DMS114 treated with DMSO at 0.1 percent for 48 hours (cell line): ENCODE measurements around the gene SAT2.
"Not testable (repeated sequence)": the region's sequence is repeated elsewhere in the genome, so short reads cannot be mapped to it uniquely, and the experiment has no call there.

Experiments
- DNase-seq: peaks from one replicate; lab custom pipeline; 2025; ENCODE audit not compliant: unreplicated experiment; lab: John Stamatoyannopoulos, UW

Gene SAT2

GRCh38 chr17:7634384-7634783 lies 6.8 kb upstream of the SAT2 start:
- peak; percentile 35 for DNase-seq

GRCh38 chr17:7633093-7633492 lies 5.5 kb upstream of the SAT2 start:
- DNase-seq, result no peak

GRCh38 chr17:7632492-7632894 lies 4.9 kb upstream of the SAT2 start:
- DNase-seq, result peak; percentile 45

DNA sequence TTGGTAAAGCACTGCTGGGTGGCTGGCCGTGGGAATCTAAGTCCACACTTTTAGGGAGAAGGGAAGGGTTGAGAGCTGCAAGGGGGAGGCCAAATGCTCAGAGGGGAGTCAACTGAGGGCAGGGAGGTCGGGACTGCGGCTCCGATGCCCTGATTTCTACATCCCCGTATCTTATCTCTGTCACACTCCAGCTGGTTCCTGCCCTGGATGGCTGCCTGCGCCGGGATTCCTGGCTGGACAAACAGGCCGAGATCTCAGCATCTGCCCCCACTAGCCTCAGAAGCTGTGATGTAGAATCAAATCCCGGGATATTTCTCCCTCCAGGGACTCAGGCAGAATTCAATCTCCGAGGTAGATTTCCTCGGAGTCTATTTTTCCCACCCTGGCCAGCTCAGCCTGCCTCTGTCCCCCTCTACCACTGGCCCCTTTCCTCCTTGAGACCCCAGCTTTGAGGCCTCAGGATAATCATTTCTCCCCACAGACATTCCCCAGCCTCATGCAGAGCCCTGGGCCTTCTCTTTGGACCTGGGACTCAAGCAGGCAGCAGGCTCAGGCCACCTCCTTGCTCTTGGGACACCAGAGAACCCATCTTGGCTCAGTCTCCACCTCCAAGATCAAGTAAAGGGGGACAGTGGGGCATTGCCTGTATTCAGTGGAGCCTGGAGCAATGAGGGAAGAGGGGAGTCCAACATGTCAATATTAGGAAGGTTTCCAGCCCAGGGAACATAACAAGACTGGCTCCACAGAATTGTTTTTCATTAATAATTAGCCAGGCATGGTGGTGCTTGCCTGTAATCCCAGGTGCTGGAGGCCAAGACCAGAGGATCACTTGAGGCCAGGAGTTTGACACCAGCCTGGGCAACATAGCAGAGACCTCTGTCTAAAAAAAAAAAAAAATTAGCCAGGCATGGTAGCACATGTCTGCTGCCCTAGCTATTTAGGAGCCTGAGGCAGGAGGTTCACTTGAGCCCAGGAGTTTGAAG lies 4.1 kb upstream of the SAT2 start:
- DNase-seq, result no peak

DNA sequence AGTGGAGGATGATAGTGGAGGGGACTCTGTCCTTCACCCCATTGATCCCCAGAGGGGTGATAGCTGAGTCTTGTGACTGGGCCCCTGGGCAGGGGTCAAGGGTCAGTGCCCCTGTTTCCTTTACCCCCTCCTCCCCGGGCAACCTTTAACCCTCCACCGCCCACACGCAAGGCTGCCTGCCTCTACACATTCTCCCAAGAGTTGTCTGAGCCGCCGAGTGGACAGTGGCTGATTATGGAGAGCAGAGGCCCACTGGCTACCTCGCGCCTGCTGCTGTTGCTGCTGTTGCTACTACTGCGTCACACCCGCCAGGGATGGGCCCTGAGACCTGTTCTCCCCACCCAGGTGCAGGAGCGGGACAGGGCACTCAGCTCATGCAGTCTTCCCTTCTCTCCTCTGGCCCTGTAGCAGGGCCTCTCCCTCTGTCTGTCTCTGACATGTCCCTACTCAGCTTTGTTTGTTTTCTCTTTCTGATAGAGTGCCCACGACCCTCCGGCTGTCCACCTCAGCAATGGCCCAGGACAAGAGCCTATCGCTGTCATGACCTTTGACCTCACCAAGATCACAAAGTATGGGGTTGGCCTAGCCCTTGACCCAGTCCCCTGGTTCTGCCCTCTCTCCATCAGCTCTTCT lies 2.4 kb upstream of the SAT2 start, which contains the start of gene SHBG:
Gene SHBG, plus strand, starts transcription at position 197 of the 633 bp plus-strand sequence. Its CDS starts 38 bp downstream, at position 235.
- no peak for DNase-seq

- DNase-seq, result no peak
Observed at GRCh38 chr17:7626956-7627249, 718 bp downstream of the SAT2 start.

GRCh38 chr17:7626307-7626706 lies 1.3 kb downstream of the SAT2 start:
- DNase-seq, result no peak

- DNase-seq, result not testable (repeated sequence)
Observed at GRCh38 chr17:7625749-7626148, 1.9 kb downstream of the SAT2 start.

GRCh38 chr17:7623661-7624060 lies 4.0 kb downstream of the SAT2 start:
- DNase-seq, result no peak

DNA sequence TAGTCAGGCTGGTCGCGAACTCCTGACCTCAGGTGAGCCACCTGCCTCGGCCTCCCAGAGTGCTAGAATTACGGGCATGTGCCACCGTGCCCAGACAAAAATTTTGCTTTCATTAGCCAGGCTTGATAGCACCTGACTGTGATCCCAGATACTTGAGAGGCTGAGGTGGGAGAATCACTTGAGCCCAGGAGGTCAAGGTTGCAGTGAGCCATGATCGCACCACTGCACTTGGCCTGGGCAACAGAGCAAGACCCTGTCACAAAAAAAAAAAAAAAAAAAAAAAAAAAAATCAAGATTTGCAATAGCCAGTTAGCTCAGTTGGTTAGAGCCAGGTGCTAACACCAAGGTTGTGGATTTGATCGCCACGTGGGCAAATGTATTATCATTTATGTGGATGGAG lies 6.8 kb downstream of the SAT2 start:
- no peak for DNase-seq

DNA sequence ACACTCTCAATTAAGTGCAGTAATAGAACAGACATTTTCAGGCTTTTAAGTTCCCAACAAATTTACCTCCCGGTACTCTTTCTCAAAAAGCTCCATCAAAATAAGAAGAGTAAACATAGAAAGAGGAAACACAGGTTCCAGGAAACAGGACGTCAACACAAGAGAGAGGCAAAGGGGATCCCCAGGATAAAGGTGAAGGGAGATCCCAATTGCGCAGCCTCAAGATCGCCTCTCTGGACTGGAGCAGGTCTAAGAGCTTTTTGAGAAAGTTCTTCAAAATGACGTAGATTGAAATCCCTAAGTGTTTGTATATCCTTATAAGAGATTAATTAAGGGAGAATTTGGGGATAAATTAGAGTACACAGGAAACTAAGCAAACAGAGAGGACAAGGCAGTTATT lies 9.0 kb downstream of the SAT2 start:
- no peak for DNase-seq

DNA sequence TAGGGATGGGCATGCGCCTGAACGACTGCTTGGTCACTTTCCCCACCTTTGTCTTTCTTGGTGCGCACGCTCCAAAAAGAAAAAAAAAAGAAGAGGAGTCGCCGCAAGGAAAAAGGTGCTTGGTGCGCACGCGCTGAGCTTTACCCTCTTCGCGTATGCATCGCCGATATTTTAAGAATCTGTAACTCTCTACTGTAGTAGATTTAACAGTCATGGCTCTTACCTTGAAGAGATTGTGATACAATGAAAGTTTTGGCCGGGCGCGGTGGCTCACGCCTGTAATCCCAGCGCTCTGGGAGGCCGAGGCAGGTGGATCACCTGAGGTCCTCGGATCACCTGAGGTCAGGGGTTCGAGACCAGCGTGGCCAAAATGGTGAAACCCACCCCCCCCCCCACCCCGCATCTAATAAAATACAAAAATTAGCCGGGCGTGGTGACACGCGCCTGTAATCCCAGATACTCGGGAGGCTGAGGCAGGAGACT lies 12.3 kb downstream of the SAT2 start:
- no peak for DNase-seq

DNA sequence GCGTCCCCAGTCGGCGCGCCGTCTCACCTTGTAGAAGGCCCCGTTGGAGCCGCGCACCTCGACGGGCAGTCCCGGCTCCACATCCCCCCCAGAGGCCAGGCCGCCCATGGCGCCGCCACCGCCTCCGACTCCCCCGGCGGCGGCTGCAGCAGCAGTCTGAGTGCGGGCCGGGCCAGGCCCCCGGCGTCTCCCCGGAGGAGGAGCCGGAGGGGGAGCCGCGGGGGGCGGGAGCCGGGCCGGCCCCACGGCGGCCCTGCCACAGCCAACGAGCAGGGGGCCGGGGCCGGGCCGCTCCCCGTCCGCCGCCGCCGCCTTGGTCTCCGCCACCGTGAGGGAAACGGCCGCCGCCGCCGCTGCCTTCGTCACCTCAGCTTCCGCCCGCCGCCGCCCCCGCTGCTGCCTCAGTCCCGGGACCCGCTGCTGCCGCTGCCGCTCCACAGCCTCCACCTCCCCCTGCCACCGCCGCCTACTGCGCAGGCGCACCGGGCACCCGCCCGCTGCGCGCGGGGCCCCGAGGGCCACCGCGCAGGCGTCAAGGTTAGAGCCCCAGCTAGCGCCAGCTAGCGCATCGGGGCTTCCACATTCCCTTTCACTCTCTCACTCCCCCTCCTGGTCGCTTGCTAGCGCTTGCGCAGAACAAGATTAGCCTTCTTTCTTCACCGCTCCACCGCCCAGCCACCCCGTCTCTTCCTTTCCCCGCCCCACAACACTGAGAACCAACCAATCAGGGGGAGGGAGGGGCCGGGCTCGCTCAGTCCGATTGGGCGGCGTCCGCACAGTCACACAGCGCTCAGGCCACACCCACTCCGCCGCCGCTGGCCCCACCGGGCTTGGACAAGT lies 13.0 kb downstream of the SAT2 start, which contains the start of gene FXR2:
Gene FXR2, minus strand, starts transcription at position 473 of the 840 bp plus-strand sequence. Its CDS starts 365 bp downstream, at position 108.
- DNase-seq, result peak; percentile 99

DNA sequence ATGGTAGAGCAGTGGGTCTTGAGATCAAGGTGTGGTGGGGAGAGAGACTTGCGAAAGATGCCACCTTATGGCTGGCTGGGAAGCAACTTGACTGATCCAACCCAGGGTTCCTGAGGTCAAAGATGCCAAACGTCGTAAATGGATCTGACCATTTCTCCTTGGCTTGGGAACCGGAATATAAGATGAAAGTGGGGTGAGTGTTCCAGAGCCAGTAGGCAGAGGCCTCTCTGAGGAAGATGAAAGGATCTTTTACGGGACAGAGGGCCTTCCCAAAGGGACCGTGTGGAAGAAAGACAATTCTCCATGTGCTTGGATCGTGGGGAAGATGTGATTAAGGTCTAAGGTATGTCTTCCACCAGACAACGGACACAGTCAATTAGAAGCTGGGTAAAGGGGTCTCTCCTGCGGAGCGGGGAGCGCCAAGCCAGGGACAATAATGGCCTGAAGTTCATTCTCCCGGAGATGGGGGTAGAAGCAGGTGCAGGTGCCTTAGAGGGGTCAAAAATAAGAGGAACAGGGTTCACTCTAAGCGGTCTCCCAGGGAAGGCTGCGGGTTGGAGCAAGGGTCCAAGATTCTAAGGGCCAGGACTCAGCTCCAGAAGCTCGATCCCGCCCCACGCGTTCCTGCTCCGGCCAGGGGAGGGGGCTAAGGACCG lies 13.7 kb downstream of the SAT2 start:
- DNase-seq, result no peak

GRCh38 chr17:7612294-7612640 lies 15.4 kb downstream of the SAT2 start:
- DNase-seq, result no peak

DNA sequence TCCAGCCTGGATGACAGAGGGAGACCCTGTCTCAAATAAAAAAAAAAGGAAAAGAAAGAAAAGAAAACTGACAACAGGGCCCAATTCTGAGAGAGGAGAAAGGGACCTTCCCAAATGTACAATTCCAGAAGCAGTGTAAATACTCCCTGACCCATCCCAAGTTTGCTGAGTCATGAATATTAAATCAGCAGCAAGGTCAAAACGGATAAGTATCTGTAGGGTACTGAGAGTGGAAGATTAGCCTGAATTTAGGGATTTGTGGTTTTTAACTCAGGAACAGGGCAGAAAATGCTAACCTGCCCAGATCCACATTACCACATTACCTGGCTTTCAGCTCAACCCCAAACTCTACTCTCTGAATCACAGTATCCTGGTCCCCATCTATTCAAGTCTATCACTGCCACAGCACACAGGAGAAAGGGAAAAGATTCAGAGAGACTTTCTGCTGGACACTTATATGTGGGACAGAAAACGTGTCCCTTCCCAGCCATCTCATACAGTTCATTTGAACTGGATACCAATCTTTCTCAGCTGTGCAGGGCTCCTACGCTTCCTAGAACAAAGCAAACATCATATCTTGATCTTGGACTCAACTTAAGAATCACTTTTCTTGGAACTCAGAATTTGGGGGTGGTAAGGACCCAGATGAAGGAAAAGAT lies 15.9 kb downstream of the SAT2 start:
- DNase-seq, result no peak

GRCh38 chr17:7610641-7611040 lies 17.0 kb downstream of the SAT2 start:
- DNase-seq, result no peak

- no peak for DNase-seq
Observed at GRCh38 chr17:7606280-7606679, 21.3 kb downstream of the SAT2 start.

DNA sequence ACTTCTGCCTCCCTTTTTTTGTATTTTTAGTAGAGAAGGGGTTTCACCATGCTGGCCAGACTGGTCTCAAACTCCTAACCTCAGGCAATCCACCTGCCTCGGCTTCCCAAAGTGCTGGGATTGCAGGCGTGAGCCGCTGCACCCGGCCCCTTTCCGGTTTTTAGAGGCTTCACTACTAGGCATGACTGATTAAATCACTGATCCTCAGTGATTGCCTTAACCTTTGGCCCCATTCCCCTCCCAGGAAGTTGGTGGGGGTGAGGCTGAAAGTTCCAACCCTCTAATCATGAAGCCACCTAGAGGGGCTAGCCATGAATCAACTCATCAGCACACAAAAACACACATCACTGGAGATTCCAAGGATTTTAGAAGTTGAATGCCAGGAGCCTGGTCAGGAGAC lies 30.1 kb downstream of the SAT2 start:
- DNase-seq, result not testable (repeated sequence)

GRCh38 chr17:7593296-7593695 lies 34.3 kb downstream of the SAT2 start:
- no peak for DNase-seq
